Vagina (tissue), 2 donors: ENCODE data around the gene RPS6KC1.

Experiments used
- CTCF ChIP-seq, 3 experiments: fragments of 450-650 bp in 2 of 3; fragments of 200-600 bp in 1 of 3; sonication (generic) in 1 of 3; IDR thresholded peaks; one replicate each; pipeline ENCODE4 v1.5.1; 2017 to 2019; ENCODE audit warnings: antibody characterized with exemption in 3 of 3, mild to moderate bottlenecking in 2 of 3, moderate library complexity in 2 of 3
- POLR2A ChIP-seq, 2 donors: fragments of 450-650 bp; IDR thresholded peaks; one replicate each; pipeline ENCODE4 v1.6.1; 2017; ENCODE audit warnings: antibody characterized with exemption in 2 of 2, mild to moderate bottlenecking in 2 of 2, moderate library complexity in 2 of 2

- TF ChIP-seq POLR2A (IDR thresholded peaks at IDR 0.05) (no peak), CTCF (IDR thresholded peaks at IDR 0.05) (no peak)
These were observed 213.5 kb downstream of the RPS6KC1 start for GRCh38 chr1:213264531-213264930.
